Activated naive CD4-positive, alpha-beta T cell treated with Interleukin-2 at 50 U/mL for 16 hours (primary cell): ENCODE measurements around the gene HCRT.
"Not testable (repeated sequence)": the region's sequence is repeated elsewhere in the genome, so short reads cannot be mapped to it uniquely, and the experiment has no call there.

Experiments used
- DNase-seq: peaks from one replicate; pipeline ENCODE4 v3.0.0-alpha.2; 2020

The HCRT gene, protein sequence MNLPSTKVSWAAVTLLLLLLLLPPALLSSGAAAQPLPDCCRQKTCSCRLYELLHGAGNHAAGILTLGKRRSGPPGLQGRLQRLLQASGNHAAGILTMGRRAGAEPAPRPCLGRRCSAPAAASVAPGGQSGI

GRCh38 chr17:42184713-42185620 is at the start of gene HCRT:
TSS of gene HCRT (minus strand) at chr17:42185452. CDS start at chr17:42185365, 87 bp downstream.
- no peak for DNase-seq

DNA sequence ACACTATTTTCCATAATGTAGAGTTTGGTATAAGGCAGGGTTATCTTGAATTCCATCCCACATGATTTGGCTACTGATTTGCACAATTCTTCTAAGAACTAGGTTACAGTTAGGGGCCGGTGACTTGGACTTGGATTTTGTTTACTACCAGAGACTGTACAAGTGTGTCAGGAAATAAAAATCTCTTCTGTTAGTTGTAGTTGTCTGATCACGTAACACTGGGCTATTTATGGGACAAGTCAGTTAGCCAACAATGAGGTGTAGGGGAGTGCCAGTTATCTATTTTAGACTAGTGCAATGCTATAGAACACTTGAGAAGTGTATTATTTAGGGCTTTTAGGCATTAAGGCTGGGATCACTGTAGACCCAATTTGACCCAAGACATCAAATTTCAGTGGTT is 48.7 kb upstream of the HCRT start:
- DNase-seq = no peak

DNA sequence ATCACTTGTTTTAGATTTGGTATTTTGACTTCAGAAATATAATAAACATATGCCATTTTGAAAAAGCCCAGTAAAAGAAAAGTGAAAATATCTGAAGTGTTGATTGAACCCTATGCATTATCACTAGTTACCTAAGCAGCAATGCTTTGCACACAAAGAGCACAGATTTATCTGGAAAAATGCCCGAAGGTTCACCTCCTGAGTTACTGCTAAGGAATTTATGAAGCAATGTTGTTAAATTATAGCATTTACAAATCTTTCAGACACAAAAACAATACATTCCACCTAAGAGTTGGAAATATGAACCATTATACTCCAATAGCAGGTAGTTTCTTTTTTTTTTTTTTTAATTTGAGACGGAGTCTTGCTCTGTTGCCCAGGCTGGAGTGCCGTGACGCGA is 47.9 kb upstream of the HCRT start:
- DNase-seq = no peak

DNA sequence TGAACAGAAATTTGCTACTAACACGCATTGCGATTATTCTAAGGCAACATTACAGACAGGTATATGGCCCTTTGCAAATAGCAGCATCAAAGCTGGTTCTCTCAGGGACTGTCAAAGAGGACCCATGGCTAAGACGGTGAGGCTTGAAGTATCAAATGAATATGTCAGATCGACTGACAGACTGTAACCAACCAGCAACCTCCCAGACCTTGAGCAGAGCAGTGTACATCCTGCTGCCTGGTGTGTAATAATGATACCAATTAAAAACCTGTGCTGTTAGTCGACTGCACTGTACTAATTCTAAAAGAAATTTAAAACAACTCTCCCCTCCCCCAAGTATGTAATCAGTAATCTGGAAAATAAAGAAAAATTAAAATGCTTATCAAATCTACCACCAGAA is 45.0 kb upstream of the HCRT start:
- DNase-seq = no peak

DNA sequence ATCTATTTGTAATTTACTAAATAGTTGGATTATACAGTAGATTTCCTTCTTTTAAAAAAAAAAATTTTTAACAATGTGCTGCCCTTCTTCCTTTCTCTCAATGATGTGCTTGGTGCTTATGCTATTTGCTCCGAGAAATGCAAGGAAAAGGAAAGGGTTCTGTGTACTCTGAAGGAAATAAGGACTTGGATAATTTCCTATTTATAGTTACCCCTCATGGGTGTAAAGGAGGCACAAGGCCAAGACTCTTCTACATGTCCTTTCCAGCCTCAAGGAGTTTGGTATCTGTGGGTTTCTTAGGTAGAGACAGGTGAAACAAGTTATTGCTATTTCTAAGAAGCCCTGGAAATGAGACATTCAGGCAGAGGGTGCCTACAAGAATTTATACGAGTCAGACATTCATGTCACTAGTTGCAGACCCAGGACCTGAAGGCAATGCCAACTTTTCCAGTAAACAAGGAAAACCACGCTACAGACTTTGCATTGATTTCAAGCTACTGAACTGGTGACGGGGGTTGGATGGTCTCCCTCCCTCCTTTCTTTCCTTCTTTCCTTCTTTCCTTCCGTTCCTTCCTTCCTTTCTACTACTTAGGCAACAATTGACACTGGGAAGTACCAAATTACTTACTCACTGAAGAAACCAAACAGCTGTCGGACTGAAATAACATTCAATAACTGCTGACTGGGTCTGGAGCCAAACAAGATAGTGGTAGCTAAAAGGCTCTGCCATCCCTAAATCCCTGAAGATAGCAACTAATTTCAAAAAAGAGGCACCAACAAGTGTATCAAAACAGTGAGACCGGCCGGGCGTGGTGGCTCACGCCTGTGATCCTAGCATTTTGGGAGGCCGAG is 42.8 kb upstream of the HCRT start:
- DNase-seq = no peak

DNA sequence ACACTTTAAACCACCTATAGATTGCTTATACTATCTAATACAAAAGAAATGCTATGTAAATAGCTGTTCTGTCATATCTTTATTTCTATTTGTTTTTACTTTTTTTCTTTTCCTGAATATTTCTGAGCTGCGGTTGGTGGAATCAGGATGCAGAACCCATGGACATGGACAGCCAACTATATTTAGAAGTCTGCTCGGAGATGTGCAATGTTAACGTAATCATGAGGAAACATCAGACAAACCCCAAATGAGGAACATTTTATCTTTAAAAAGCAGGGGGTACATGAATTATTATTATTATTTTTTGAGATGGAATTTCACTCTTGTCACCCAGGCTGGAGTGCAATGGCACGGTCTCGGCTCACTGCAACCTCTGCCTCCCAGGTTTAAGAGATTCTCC is 40.4 kb upstream of the HCRT start:
- no peak for DNase-seq

DNA sequence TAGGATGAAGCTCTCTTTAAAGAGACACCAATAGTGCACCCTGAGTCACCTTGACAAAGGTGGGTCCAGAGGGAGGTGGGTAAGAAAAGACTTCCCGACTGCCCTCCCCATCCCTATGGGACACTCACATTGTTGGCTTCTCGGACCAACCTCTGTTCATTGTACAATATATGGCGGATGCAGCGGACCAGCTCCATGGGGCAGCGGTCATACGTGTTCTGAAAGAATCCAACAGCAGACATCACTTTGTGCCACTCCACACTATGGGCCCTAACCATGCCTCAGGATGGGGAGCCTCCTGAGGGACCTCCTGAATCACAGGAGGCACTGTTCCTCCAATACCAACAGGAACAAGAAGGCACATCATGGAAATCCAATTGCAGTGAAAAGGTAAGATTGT is 39.4 kb upstream of the HCRT start:
- DNase-seq = no peak

- DNase-seq = peak; percentile 55
These were observed 36.9 kb upstream of the HCRT start for GRCh38 chr17:42221886-42222745.

GRCh38 chr17:42219280-42219679 is 34.0 kb upstream of the HCRT start:
- DNase-seq = not testable (repeated sequence)

DNA sequence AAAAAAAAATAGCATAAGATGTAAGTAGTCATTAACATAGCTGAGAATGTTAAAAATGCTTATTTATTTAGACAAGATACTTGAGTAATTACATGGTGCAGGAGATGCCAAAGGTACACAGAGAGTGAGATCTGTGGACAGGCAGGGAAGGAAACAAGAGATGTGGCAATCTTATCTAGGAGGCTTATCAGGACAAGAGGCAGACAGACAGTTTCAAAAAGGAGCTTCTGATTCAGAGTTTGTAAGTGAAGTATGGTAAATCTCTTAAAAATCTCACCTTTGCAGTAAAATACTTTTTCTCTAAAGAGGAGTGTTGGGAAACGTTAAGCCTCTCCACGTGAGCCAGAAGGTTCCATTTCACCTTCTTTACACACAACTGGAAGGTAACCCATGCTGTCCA is 28.9 kb upstream of the HCRT start:
- DNase-seq = no peak

- no peak for DNase-seq
These were observed 27.1 kb upstream of the HCRT start for GRCh38 chr17:42212382-42212781.

DNA sequence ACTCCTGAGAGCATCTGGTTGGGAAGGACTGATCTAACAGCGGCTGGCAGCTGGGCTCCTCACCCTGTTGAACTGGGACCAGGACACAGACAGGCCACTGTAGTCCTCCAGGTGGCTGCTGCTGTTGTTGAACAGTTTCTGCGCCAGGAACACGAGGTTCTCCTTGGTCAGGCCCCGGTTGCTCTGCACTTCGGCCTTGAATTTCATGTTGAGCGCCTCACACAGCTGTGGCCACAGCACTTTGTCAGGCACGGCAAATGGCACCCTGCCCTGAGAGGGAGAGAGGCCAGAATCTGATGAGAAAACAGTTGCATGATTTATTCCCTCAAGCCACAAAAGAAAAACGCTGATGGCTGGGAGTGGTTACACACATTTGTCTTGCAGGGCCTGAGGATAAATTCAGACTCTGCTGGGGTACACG is 26.7 kb upstream of the HCRT start:
- DNase-seq = not testable (repeated sequence)

GRCh38 chr17:42210046-42210445 is 24.8 kb upstream of the HCRT start:
- DNase-seq = no peak

DNA sequence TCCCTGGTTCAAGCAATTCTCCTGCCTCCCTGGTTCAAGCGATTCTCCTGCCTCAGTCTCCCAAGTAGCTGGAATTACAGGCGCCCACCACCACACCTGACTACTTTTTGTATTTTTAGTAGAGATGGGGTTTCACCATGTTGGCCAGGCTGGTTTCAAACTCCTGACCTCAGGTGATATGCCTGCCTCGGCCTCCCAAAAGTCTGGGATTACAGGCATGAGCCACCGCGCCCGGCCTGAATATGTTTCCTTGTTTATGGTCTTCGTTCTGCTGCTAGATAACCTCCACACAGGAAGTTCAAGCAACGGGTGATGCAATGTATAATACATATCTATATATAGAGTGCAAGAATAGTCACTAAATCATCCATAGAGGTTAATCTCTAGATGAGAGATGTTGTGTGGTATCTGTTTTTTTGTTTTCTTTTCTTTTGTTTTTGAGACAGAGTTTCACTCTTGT is 20.9 kb upstream of the HCRT start:
- DNase-seq = not testable (repeated sequence)

DNA sequence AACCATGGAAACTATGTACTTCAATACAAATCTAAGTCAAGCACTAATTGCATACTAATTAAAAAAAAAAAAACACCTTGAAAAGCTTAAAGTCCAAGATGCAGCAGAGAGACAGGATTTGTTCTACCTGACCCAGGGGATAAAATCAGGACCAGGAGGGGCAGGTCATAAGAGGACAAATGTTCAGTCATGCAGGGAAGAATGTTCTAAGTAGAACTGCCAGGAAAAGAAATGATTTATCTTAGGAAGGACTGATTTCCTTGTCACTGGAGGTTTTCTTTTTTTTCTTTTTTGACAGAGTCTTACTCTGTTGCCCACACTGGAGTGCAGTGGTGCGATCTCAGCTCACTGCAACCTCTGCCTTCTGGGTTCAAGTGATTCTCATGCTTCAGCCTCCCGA is 18.1 kb upstream of the HCRT start:
- no peak for DNase-seq

DNA sequence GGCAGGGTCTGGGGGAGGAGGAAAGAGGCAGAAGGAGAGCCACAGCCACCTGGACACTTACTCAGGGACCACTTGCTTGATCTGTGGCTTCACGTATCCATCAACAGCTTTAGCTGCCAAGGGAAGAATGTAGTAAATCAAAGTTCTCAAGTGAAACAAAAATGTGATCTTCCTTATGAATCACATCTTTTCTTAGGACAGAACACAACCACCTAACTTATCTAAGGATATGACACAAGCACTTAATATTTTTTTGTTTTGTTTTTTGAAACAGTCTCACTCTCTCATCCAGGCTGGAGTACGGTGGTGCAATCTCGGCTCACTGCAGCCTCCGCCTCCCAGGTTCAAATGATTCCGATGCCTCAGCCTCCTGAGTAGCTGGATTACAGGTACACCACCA is 17.4 kb upstream of the HCRT start:
- no peak for DNase-seq

- no peak for DNase-seq
These were observed 16.9 kb upstream of the HCRT start for GRCh38 chr17:42202159-42202558.

- no peak for DNase-seq
These were observed 16.2 kb upstream of the HCRT start for GRCh38 chr17:42201458-42201772.

DNA sequence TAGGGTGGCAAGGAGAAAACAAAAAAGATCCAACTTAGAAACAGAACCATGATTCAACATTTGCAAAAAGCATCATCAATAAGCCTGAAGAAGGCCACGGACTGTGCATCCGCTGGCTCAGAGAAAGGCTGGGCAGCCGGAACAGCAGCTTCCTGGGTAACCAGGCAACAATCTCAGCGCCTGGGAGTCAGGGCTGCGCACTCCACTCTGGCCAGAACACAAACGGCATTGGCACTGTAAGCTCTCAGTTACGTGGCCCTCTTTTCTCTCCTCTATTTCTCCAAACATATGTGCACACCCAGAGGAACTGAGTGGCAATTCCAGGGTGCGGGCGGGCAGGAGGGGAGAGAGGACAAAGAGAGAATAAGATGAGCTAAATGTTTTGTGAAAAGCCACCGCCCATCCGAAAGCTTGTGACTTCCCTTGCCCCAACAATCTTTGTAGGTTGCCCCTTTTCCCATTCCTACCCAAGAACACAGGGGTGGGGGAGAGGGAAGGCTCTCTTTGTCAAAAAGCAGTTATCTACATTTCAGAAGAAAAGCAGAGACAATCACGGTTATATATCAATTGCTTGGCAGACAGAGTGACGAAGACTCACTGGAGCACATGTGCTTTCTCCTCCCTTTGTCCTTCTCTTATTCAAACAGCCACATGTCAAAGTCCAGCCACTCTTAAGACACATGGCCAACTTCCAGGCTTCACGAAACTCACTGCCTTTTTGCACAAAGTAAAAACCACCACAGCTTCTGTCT is 15.6 kb upstream of the HCRT start:
- no peak for DNase-seq

DNA sequence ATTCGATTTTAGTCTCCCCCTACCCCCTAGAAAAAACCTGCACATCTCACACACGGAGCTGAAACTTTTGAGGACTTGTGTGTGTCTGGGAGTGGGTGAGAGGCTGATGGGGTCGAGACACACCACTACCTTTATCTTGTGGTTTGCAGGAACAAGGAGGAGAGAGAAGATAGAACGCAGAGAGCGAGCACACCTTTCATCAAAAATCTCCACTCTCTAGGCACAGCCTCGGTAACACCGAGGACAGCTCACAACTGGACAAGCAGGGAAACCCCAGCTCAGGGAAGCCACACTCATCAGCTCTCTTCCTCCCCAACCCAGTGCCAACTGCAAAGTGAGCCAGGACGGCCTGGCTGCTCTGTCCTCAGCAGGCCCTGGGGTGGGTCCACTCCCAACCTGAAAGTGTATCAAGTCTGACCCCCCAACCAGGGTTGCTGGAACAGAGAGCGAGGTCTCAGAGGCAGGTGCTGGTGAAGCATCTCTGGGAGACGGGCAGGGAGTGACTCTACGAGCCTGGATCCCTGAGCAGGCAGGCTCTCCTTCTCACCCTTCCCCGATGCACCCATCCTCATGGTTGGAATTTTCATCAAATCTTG is 14.3 kb upstream of the HCRT start:
- DNase-seq = no peak

DNA sequence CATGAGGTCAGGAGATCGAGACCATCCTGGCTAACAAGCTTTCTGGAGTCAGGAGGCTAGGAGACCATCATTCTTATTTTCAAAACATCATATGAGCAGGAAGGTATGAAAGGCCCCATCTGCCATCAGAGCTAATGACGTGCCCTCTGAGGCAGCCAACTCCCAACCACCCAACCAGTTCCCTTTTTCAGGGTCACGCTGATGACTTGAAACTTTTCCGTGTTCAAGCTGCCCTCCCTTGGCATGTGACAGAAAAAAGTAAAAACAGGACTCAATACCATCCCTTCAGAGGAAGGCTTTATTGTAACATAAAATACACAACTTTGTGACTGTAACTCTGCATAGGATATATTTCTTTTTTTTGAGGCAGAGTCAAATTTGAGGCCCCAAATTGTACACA is 13.6 kb upstream of the HCRT start:
- DNase-seq = no peak
